GM19099 (cell line): ENCODE data around the gene KCTD18.

Source experiments
- POLR2A ChIP-seq: IDR thresholded peaks from 3 replicates; pipeline ENCODE4 v1.6.1; 2011; ENCODE audit warnings: low read depth; ENCODE audit not compliant: insufficient read length; ENCODE audit errors: extremely low read depth

Gene KCTD18

GRCh38 chr2:200453142-200453852 is 56.6 kb downstream of the KCTD18 start:
- TF ChIP-seq POLR2A, result no peak

DNA sequence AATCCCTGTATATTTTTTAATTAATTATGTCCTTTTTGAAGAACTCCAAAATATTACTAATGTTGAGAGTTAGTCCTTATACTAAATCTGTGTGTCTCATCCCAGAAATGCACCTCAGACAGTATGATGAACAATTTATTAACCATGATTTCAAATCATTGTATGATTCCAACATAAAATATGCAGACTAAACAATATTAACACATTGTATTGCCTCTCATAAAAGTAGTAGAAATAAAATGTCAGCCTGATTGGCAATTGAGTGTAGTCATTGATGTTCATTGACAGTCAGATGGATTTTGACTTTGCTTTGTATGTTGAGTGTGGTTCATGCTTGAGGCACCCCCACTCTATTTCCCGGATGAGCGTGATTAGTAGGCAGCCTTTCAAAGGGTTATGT is 57.5 kb downstream of the KCTD18 start:
- no peak for TF ChIP-seq POLR2A

DNA sequence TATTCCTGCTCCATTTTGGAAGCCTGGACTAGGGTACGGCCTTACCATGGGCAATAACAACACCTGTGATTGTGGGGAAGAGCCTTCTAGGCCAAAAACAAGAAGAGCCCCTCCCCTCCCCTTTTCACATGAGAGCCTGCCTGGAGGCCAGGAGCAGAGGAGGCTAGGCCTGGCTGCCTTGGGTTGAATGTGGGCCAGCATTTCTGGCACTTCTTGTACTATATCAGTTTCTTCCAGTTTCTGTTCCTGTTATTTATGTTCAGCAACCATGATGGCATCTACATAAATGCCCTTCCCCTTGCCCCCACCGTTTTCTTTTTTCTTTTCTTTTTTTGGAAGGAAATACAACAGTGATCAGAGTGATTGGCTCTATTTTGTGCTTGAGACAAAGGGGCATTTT is 58.4 kb downstream of the KCTD18 start:
- no peak for TF ChIP-seq POLR2A

GRCh38 chr2:200450288-200450687 is 59.6 kb downstream of the KCTD18 start:
- no peak for TF ChIP-seq POLR2A

DNA sequence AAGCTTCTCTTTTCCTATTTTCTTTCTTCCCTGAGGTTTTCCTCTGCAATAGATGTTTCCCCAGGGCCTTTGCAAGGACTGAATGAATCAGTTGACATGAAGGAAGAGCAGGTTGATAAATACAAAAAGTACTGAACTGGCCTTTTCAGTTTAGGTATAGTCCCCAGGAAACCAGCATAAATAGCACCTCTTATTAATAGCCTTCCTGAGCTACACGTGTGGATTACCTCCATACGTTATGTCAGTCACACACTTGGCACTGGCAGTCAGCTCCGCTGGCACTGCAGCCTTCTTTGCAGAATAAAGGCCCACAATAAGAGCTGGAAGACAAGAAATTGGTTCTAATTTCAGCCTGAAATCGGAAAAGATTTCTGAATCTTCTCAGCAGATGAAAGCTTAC is 60.7 kb downstream of the KCTD18 start:
- no peak for TF ChIP-seq POLR2A

- no peak for TF ChIP-seq POLR2A
Observed at GRCh38 chr2:200448455-200448854, 61.4 kb downstream of the KCTD18 start.

- no peak for TF ChIP-seq POLR2A
Observed at GRCh38 chr2:200447139-200447855, 62.6 kb downstream of the KCTD18 start.

- TF ChIP-seq POLR2A, result no peak
Observed at GRCh38 chr2:200446612-200447011, 63.3 kb downstream of the KCTD18 start.

DNA sequence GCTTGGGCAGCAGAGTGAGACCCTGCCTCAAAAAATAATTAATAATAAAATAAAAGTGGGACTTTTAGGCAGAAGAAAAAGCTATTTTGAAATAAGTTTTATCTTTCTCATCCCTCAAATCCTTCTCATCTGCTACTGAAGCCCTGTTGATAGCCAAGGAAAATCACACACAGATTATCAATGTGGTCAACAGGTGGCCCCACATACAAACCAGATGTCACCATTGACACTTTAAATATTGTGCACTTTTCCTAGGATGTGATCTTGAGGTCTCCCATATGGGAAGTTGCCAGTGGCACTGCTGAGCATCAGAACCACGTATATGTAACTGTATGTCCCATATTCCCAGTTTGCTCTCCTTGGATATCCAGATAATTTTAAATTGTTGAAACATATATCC is 64.6 kb downstream of the KCTD18 start:
- no peak for TF ChIP-seq POLR2A

- TF ChIP-seq POLR2A, result no peak
Observed at GRCh38 chr2:200444530-200444929, 65.3 kb downstream of the KCTD18 start.

GRCh38 chr2:200443916-200444315 is 66.0 kb downstream of the KCTD18 start:
- TF ChIP-seq POLR2A, result no peak

GRCh38 chr2:200443376-200443775 is 66.5 kb downstream of the KCTD18 start:
- TF ChIP-seq POLR2A, result no peak

DNA sequence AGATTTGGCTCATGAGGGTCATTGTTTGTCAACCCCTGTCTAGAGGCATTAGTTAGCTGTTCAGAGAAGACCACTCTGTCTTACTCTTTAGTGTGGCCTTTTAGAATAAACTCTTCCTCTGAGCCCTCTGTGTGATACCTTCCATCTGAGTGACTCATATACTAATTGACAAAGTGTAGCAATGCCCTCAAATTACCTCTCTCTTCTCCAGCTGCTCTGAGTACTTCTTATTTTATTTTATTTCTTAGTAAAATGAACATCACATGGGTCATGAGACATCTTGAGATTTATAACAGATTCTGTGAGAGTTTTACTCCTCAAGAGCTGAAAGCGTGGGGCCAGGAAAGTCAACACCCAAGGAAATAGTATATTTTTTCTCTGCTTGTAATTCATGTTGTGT is 67.4 kb downstream of the KCTD18 start:
- no peak for TF ChIP-seq POLR2A

GRCh38 chr2:200439981-200440380 is 69.9 kb downstream of the KCTD18 start:
- TF ChIP-seq POLR2A, result no peak
